GM13977 (cell line): ENCODE measurements around the gene ARHGEF16.

Experiments used
- DNase-seq: peaks from one replicate; pipeline ENCODE4 v3.0.0; 2012; ENCODE audit warnings: low spot score
- in situ Hi-C: fragments of 300-500 bp; cut with MboI; formaldehyde crosslinking; loops from one replicate; pipeline ENCODE4 v1.12.0; 2022; ENCODE audit warnings: low sequenced_read_pairs, low pct_unique_long_range_greater_than_20kb, mixed read lengths, inconsistent platforms; ENCODE audit not compliant: unreplicated experiment
- TF ChIP-seq, protein P1 (sequence below): IDR thresholded peaks from 2 replicates; pipeline ENCODE4 v1.5.1; 2012; ENCODE audit warnings: mild to moderate bottlenecking, control low read depth; ENCODE audit not compliant: insufficient read depth; ENCODE audit errors: extremely low read depth, missing control alignments

ARHGEF16 gene

GRCh38 chr1:3417082-3417739, 37.3 kb upstream of the ARHGEF16 start:
- in situ Hi-C loops, result no loop called here
- TF ChIP-seq, protein P1, sequence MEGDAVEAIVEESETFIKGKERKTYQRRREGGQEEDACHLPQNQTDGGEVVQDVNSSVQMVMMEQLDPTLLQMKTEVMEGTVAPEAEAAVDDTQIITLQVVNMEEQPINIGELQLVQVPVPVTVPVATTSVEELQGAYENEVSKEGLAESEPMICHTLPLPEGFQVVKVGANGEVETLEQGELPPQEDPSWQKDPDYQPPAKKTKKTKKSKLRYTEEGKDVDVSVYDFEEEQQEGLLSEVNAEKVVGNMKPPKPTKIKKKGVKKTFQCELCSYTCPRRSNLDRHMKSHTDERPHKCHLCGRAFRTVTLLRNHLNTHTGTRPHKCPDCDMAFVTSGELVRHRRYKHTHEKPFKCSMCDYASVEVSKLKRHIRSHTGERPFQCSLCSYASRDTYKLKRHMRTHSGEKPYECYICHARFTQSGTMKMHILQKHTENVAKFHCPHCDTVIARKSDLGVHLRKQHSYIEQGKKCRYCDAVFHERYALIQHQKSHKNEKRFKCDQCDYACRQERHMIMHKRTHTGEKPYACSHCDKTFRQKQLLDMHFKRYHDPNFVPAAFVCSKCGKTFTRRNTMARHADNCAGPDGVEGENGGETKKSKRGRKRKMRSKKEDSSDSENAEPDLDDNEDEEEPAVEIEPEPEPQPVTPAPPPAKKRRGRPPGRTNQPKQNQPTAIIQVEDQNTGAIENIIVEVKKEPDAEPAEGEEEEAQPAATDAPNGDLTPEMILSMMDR, result peak; percentile 33
- DNase-seq, result no peak

DNA sequence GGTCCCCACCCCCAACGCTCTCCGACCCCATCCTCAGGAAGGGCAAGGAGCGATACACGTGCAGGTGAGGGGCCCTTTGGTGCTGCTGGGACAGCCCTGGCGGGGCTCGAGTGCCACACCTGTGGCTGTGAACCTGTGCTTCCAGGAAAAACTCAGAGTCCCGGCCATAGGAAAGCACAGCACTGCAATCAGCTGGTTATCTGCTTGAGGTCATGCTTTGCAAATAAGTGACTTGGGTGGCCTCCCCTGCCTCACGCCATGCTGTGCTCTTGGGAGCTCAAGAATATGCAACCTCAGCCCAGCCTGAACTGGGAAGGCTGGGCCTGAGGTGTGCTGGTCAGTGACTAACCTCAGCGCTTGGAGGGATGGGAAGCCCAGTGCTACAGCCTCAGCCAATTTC, 36.5 kb upstream of the ARHGEF16 start:
- in situ Hi-C loops, result no loop called here
- TF ChIP-seq, protein P1, result no peak
- no peak for DNase-seq

DNA sequence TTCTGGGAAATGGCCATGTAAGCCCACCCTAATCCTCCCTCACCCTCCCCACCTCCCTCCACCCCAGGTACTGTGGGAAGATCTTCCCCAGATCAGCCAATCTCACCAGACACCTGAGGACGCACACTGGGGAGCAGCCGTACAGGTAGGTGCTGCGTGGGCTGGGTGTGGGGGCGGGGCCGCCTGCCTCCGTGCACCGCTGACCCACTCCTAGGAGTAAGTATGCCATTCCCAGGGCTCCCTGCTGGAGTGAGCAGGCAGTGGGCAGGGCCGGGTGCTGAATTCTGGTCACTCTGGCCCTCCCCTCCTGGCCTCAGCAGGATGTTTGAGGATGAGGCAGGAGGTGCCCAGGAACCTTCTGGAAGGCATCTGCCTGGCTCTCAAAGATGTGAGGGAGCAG, 35.9 kb upstream of the ARHGEF16 start:
- in situ Hi-C loops, result no loop called here
- no peak for DNase-seq
- TF ChIP-seq, protein P1, result no peak

DNA sequence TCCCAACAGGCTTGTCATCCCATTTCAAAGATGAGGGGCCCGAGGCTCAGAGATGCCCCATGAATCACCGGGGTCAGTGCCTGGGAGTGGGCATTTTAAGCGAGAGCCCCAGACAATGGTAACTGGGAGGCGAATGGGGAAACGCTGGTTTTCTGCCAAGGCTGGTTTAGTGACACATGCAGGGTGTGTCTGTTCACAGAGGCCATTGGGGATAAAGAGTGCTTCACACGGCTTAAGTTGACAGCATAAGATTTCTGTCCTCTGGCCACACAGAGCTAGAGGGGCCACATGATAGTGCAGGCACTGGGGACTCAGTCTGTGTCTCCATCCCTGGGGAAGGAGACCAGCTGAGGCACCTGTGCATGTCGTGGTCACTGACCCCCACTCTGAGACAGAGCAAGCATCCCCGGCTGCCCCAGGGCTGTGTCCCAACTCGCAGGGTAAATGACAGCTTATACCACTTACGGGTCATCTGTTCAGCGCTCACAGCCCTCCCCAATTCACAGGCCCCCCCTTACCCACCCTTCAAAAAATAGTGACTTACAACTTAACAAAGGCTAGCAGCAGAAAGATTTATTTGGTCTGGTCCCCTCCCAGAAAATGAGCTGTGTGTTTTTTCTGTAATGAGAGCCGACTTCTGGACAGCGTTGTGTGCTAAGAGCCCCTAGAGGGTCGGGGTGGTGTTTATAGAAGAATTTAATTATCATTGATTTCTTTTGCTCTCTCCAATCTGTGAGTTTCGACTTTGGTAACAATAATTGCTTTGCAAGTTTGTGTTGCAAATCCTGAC, 34.9 kb upstream of the ARHGEF16 start:
- DNase-seq, result no peak
- in situ Hi-C loops, result loop anchor here (10.0 kb wide), 1 partner anchor 1005 kb away; the partner anchor contains the start of gene PEX10
- TF ChIP-seq, protein P1, result no peak

DNA sequence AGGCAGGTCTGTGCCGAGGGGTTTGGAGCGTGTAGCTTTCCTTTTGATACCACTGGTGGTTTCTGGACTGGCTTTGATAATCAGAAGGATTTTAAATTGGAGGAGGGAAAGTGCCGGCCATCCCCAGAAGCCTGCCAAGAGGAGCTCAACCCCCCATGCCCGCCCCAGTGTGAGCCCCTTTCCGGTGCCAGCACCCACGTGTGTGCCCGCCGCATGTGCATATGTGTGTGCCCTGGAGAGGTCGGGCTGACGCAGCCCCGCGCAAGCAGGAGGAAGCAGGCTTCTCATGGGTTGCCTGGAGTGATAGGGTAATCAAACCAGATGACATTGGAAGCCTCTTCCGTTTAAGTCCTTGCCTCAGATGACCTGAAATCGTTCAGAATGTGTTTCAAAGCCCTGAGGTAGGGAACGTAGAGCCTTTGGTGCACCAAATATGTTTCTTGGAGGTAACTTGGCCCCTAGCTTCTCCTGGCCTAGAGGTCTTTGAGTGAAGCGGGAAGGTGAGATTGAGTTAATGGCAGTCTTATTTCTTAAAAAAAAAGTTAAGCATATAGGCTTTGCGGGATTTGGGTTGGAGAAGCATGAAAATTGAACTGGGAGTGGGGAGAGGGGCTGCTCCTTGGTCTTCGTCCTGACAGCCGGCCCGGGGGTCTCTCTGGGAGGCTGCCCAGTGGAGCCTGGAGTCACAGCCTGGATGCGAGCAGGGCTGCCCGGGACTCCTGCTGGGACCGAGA, 34.1 kb upstream of the ARHGEF16 start:
- in situ Hi-C loops, result loop anchor here (10.0 kb wide), 1 partner anchor 1006 kb away; the partner anchor contains the start of gene PEX10
- TF ChIP-seq, protein P1, result no peak
- no peak for DNase-seq

DNA sequence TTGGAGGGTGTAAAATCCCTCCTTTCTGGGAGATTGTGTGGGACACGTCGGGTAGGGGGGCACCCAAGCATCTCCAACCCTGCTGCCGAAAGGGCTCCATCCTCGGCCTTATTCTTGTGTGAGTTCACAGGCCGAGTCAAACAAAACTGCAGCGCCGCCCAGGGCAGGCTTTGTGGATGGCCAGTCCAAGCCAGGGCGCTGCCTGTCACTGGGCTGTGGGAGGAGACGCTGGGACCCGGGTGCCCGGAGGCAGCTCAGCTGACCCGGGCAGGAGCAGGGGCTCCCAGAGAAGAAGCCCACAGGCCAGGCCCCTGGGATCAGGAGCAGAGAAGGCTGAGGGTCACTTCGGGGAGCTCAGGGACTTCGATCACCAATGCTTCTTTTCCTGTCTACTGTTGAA, 31.8 kb upstream of the ARHGEF16 start:
- in situ Hi-C loops, result loop anchor here (10.0 kb wide), 1 partner anchor 1008 kb away; the partner anchor contains the start of gene PEX10
- no peak for DNase-seq
- TF ChIP-seq, protein P1, result no peak
